ENCODE results near the gene MED12L.

- TF ChIP-seq CTCF (conservative IDR thresholded peaks at IDR 0.05) (no peak), EZH2 (IDR thresholded peaks at IDR 0.05; ENCODE audit: low read depth) (no peak)
These were observed 20.8 kb downstream of the MED12L start for GRCh38 chr3:151106311-151106710.
